Osteocyte (in vitro differentiated cells): Measurements from ENCODE around the gene NPTX1. TPM values are rescaled to one million over a fixed set of nuclear protein-coding genes. Genes with fewer than 3 reads are reported as not detected.

Source experiments
- DNase-seq: peaks from one replicate; pipeline ENCODE4 v3.0.0; 2021; ENCODE audit warnings: mixed read lengths; ENCODE audit not compliant: unreplicated experiment; ENCODE audit errors: extremely low spot score
- H3K27ac Mint-ChIP-seq: one replicate; pipeline ENCODE4 v1.8.0; 2021; ENCODE audit warnings: mild to moderate bottlenecking, mixed read lengths; ENCODE audit not compliant: unreplicated experiment
- H3K27me3 Mint-ChIP-seq: one replicate; pipeline ENCODE4 v1.8.0; 2021; ENCODE audit warnings: mixed read lengths; ENCODE audit not compliant: unreplicated experiment
- H3K36me3 Mint-ChIP-seq: one replicate; pipeline ENCODE4 v1.8.0; 2021; ENCODE audit warnings: mixed read lengths; ENCODE audit not compliant: unreplicated experiment
- H3K4me1 Mint-ChIP-seq: one replicate; pipeline ENCODE4 v1.8.0; 2021; ENCODE audit warnings: mixed read lengths; ENCODE audit not compliant: unreplicated experiment
- H3K4me3 Mint-ChIP-seq: one replicate; pipeline ENCODE4 v1.8.0; 2021; ENCODE audit warnings: mild to moderate bottlenecking, moderate library complexity, mixed read lengths; ENCODE audit not compliant: unreplicated experiment
- H3K9me3 Mint-ChIP-seq: one replicate; pipeline ENCODE4 v1.8.0; 2021; ENCODE audit warnings: mixed read lengths; ENCODE audit not compliant: unreplicated experiment
- total RNA-seq: library from RNA; stranded (reverse); gene quantifications from 2 replicates; pipeline ENCODE4 v1.2.1, GENCODE V29; 2021
- TF ChIP-seq, protein P1 (sequence below): fragments of 200-600 bp; sonication (generic); IDR thresholded peaks from 2 replicates; pipeline ENCODE4 v1.5.0; 2021; ENCODE audit warnings: antibody characterized with exemption, mild to moderate bottlenecking, moderate library complexity

NPTX1 gene
- total RNA-seq, 1 donor from 2014 or later = 2.8 TPM

GRCh38 chr17:80463784-80464400 lies 12.5 kb downstream of the NPTX1 start:
- Mint-ChIP-seq H3K36me3 (no peaks in the 10 kb centered on the region), H3K27me3 (peaks cover 32% of the 10 kb centered on the region), H3K27ac (no peak overlapping the region), H3K9me3 (no peaks in the 10 kb centered on the region), H3K4me3 (no peak overlapping the region), H3K4me1 (no peaks in the 10 kb centered on the region)
- DNase-seq = no peak
- TF ChIP-seq, protein P1, sequence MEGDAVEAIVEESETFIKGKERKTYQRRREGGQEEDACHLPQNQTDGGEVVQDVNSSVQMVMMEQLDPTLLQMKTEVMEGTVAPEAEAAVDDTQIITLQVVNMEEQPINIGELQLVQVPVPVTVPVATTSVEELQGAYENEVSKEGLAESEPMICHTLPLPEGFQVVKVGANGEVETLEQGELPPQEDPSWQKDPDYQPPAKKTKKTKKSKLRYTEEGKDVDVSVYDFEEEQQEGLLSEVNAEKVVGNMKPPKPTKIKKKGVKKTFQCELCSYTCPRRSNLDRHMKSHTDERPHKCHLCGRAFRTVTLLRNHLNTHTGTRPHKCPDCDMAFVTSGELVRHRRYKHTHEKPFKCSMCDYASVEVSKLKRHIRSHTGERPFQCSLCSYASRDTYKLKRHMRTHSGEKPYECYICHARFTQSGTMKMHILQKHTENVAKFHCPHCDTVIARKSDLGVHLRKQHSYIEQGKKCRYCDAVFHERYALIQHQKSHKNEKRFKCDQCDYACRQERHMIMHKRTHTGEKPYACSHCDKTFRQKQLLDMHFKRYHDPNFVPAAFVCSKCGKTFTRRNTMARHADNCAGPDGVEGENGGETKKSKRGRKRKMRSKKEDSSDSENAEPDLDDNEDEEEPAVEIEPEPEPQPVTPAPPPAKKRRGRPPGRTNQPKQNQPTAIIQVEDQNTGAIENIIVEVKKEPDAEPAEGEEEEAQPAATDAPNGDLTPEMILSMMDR = no peak

- H3K36me3 Mint-ChIP-seq = no peaks in the 10 kb centered on the region
- DNase-seq = no peak
- no peaks in the 10 kb centered on the region for H3K9me3 Mint-ChIP-seq
- H3K27ac Mint-ChIP-seq = no peak overlapping the region
- TF ChIP-seq, protein P1 = no peak
- H3K27me3 Mint-ChIP-seq = peaks cover 22% of the 10 kb centered on the region
- no peaks in the 10 kb centered on the region for H3K4me1 Mint-ChIP-seq
- no peak overlapping the region for H3K4me3 Mint-ChIP-seq
Observed at GRCh38 chr17:80461528-80462160, 14.8 kb downstream of the NPTX1 start.

DNA sequence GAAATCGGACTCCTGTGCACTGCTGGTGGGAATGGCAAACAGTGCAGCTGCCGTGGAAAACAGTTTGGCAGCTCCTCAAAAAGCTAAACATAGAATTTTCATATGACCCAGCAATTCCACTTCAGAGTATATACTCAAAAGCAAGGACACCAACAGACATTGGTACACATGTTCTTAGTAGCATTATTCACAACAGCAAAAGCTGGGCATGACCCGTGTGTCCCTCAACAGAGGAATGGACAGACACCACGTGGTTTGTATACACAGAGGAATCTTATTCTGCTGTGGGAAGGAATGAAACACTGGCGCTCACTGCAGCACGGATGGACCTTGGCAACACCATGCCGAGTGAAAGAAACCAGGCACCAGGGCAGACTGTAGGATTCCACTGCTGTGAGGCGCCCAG lies 16.0 kb downstream of the NPTX1 start:
- Mint-ChIP-seq H3K27me3 (peaks cover 22% of the 10 kb centered on the region), H3K27ac (no peak overlapping the region), H3K4me1 (peaks cover 4% of the 10 kb centered on the region), H3K9me3 (no peaks in the 10 kb centered on the region), H3K36me3 (no peaks in the 10 kb centered on the region), H3K4me3 (no peak overlapping the region)
- TF ChIP-seq, protein P1 = no peak
- DNase-seq = no peak

GRCh38 chr17:80459234-80459633 lies 17.2 kb downstream of the NPTX1 start:
- Mint-ChIP-seq H3K27ac (no peak overlapping the region), H3K4me1 (peaks cover 9% of the 10 kb centered on the region), H3K36me3 (no peaks in the 10 kb centered on the region), H3K27me3 (peaks cover 22% of the 10 kb centered on the region), H3K9me3 (no peaks in the 10 kb centered on the region), H3K4me3 (no peak overlapping the region)
- no peak for DNase-seq
- TF ChIP-seq, protein P1 = no peak

- H3K9me3 Mint-ChIP-seq = no peaks in the 10 kb centered on the region
- no peak for DNase-seq
- H3K27ac Mint-ChIP-seq = no peak overlapping the region
- H3K4me1 Mint-ChIP-seq = peaks cover 21% of the 10 kb centered on the region
- TF ChIP-seq, protein P1 = no peak
- no peaks in the 10 kb centered on the region for H3K36me3 Mint-ChIP-seq
- H3K4me3 Mint-ChIP-seq = no peak overlapping the region
- peaks cover 22% of the 10 kb centered on the region for H3K27me3 Mint-ChIP-seq
Observed at GRCh38 chr17:80458016-80458415, 18.4 kb downstream of the NPTX1 start.
